H9 (cell line): Measurements from ENCODE around the gene ADAMTSL2. TPM values are rescaled to one million over a fixed set of nuclear protein-coding genes. Genes with fewer than 3 reads are reported as not detected.

ENCODE experiments used
- DNase-seq: peaks from one replicate; pipeline ENCODE4 v3.0.0-alpha.2; 2017
- H2AFZ ChIP-seq: one replicate; pipeline ENCODE4 v1.6.1; 2013; ENCODE audit warnings: mild to moderate bottlenecking, low read length, control low read depth, moderate library complexity
- H2AK5ac ChIP-seq: 2 replicates; pipeline ENCODE4 v1.6.1; 2013; ENCODE audit warnings: low read length, control low read depth, mixed read lengths; ENCODE audit not compliant: insufficient read length
- H2BK120ac ChIP-seq: one replicate; pipeline ENCODE4 v1.6.1; 2013; ENCODE audit warnings: low read depth, mild to moderate bottlenecking, low read length, control low read depth, inconsistent platforms; ENCODE audit not compliant: poor library complexity, severe bottlenecking
- H2BK12ac ChIP-seq: 2 replicates; pipeline ENCODE4 v1.6.1; 2013; ENCODE audit warnings: low read length, control low read depth, mixed read lengths, low read depth; ENCODE audit not compliant: insufficient read length
- H2BK15ac ChIP-seq: 2 replicates; pipeline ENCODE4 v1.6.1; 2013; ENCODE audit warnings: low read depth, low read length, control low read depth
- H2BK20ac ChIP-seq: one replicate; pipeline ENCODE4 v1.6.1; 2013; ENCODE audit warnings: low read depth, mild to moderate bottlenecking, low read length, control low read depth, inconsistent platforms; ENCODE audit not compliant: poor library complexity, severe bottlenecking
- H2BK5ac ChIP-seq: 2 replicates; pipeline ENCODE4 v1.6.1; 2013; ENCODE audit warnings: low read length, control low read depth, mixed read lengths; ENCODE audit not compliant: insufficient read length
- H3K14ac ChIP-seq: 2 replicates; pipeline ENCODE4 v1.6.1; 2013; ENCODE audit warnings: low read length, control low read depth; ENCODE audit not compliant: insufficient read depth
- H3K18ac ChIP-seq: 2 replicates; pipeline ENCODE4 v1.6.1; 2013; ENCODE audit warnings: low read depth, mild to moderate bottlenecking, mixed read lengths, low read length, control low read depth; ENCODE audit not compliant: insufficient read length
- H3K23ac ChIP-seq: 2 replicates; pipeline ENCODE4 v1.6.1; 2013; ENCODE audit warnings: low read length, control low read depth, mixed read lengths, low read depth; ENCODE audit not compliant: insufficient read length
- H3K23me2 ChIP-seq: 2 replicates; pipeline ENCODE4 v1.6.1; 2013; ENCODE audit warnings: low read depth, mild to moderate bottlenecking, mixed read lengths, low read length, control low read depth; ENCODE audit not compliant: insufficient read length, poor library complexity, severe bottlenecking
- H3K27ac ChIP-seq: 2 replicates; pipeline ENCODE4 v1.5.1; 2013; ENCODE audit warnings: low read length, control low read depth, mixed read lengths, low read depth; ENCODE audit not compliant: insufficient read length
- H3K27me3 ChIP-seq: 2 replicates; pipeline ENCODE4 v1.6.1; 2013; ENCODE audit warnings: low read length, control low read depth, inconsistent platforms; ENCODE audit not compliant: insufficient read depth
- H3K4ac ChIP-seq: 2 replicates; pipeline ENCODE4 v1.6.1; 2013; ENCODE audit warnings: low read depth, mild to moderate bottlenecking, control low read depth, inconsistent platforms, low read length, moderate library complexity
- H3K4me1 ChIP-seq: 2 replicates; pipeline ENCODE4 v1.6.1; 2013; ENCODE audit warnings: low read length, control low read depth, inconsistent platforms; ENCODE audit not compliant: insufficient read depth
- H3K4me2 ChIP-seq: 2 replicates; pipeline ENCODE4 v1.6.1; 2013; ENCODE audit warnings: low read length, control low read depth, mixed read lengths; ENCODE audit not compliant: insufficient read length, insufficient read depth
- H3K56ac ChIP-seq: 2 replicates; pipeline ENCODE4 v1.6.1; 2013; ENCODE audit warnings: low read depth, mild to moderate bottlenecking, mixed read lengths, low read length, control low read depth; ENCODE audit not compliant: insufficient read length
- H3K79me1 ChIP-seq: 2 replicates; pipeline ENCODE4 v1.6.1; 2013; ENCODE audit warnings: low read depth, mild to moderate bottlenecking, moderate library complexity, low read length, control low read depth, inconsistent platforms; ENCODE audit not compliant: insufficient read depth, poor library complexity, severe bottlenecking
- H3K79me2 ChIP-seq: 2 replicates; pipeline ENCODE4 v1.6.1; 2013; ENCODE audit warnings: low read length, control low read depth, inconsistent platforms; ENCODE audit not compliant: insufficient read depth
- H3K9ac ChIP-seq: 2 replicates; pipeline ENCODE4 v1.6.1; 2013; ENCODE audit warnings: low read length, control low read depth, mixed read lengths; ENCODE audit not compliant: insufficient read length; ENCODE audit errors: extremely low read depth
- H3K9me3 ChIP-seq: one replicate; pipeline ENCODE4 v1.6.1; 2013; ENCODE audit warnings: low read depth, low read length, inconsistent platforms; ENCODE audit not compliant: control insufficient read depth
- H3T11ph ChIP-seq: one replicate; pipeline ENCODE4 v1.6.1; 2013; ENCODE audit warnings: mild to moderate bottlenecking, low read length, control low read depth, inconsistent platforms
- H4K20me1 ChIP-seq: one replicate; pipeline ENCODE4 v1.6.1; 2013; ENCODE audit not compliant: control insufficient read depth, insufficient read length, insufficient read depth
- H4K5ac ChIP-seq: 2 replicates; pipeline ENCODE4 v1.6.1; 2013; ENCODE audit warnings: low read depth, mild to moderate bottlenecking, mixed read lengths, low read length, control low read depth; ENCODE audit not compliant: insufficient read length
- H4K8ac ChIP-seq: replicated peaks from 2 replicates; pipeline ENCODE4 v1.6.1; 2013; ENCODE audit warnings: low read length, control low read depth, mixed read lengths, low read depth; ENCODE audit not compliant: insufficient read length
- H4K91ac ChIP-seq: 2 replicates; pipeline ENCODE4 v1.6.1; 2013; ENCODE audit warnings: low read depth, mild to moderate bottlenecking, moderate library complexity, mixed read lengths, low read length, control low read depth; ENCODE audit not compliant: insufficient read length
- H3K27ac Mint-ChIP-seq, 3 experiments: 2 replicates in 2 of 3; 3 replicates in 1 of 3; pipeline ENCODE4 v1.8.0; 2020 to 2021; ENCODE audit warnings: mixed read lengths in 3 of 3, mild to moderate bottlenecking in 1 of 3, moderate library complexity in 1 of 3
- H3K27me3 Mint-ChIP-seq: 2 replicates; pipeline ENCODE4 v1.8.0; 2021; ENCODE audit warnings: low read depth, mild to moderate bottlenecking, moderate library complexity, mixed read lengths
- H3K36me3 Mint-ChIP-seq, 3 experiments: 2 replicates in 2 of 3; 3 replicates in 1 of 3; pipeline ENCODE4 v1.8.0; 2020 to 2021; ENCODE audit warnings: low read depth in 3 of 3, mixed read lengths in 3 of 3; ENCODE audit not compliant: insufficient read depth in 1 of 3
- H3K4me1 Mint-ChIP-seq, 2 experiments: 2 replicates each; pipeline ENCODE4 v1.8.0; 2020; ENCODE audit warnings: mixed read lengths in 2 of 2
- H3K4me3 Mint-ChIP-seq, 2 experiments: 2 replicates in 1 of 2; 3 replicates in 1 of 2; pipeline ENCODE4 v1.8.0; 2020 to 2021; ENCODE audit warnings: mild to moderate bottlenecking in 2 of 2, mixed read lengths in 2 of 2, moderate library complexity in 1 of 2
- H3K9me3 Mint-ChIP-seq, 2 experiments: 2 replicates in 1 of 2; 3 replicates in 1 of 2; pipeline ENCODE4 v1.8.0; 2020; ENCODE audit warnings: mild to moderate bottlenecking in 2 of 2, mixed read lengths in 2 of 2, moderate library complexity in 1 of 2
- CTCF ChIP-seq: fragments of 200-600 bp; sonication (generic); conservative IDR thresholded peaks from 3 replicates; pipeline ENCODE4 v1.8.0; 2021; ENCODE audit warnings: antibody characterized with exemption, mild to moderate bottlenecking
- WGBS: extraction: QIAGEN DNeasy Blood & Tissue Kit; methylation state at CpG from one replicate; pipeline ENCODE4 v1.1.7; 2013; ENCODE audit warnings: missing lambda C conversion rate, low lambda C conversion rate, mixed read lengths; ENCODE audit not compliant: insufficient read length; ENCODE audit errors: extremely low coverage; 5-methylcytosine and 5-hydroxymethylcytosine counted together
- total RNA-seq: library from RNA; stranded (reverse); gene quantifications from 2 replicates; pipeline ENCODE4 v1.2.1, GENCODE V29; 2021

ADAMTSL2 gene
- total RNA-seq, 1 experiment from 2014 or later = 0.61 TPM

- Histone ChIP-seq H3K9ac (no peak overlapping the region), H3K4me1 (peaks cover 7% of the 10 kb centered on the region; the same call in 1 of the 2 replicates), H3K4me2 (no peak overlapping the region), H4K8ac (no peak overlapping the region), H3K14ac (peak overlapping the region; percentile 34; the same call in 1 of the 2 replicates), H3K18ac (no peak overlapping the region), H2BK5ac (no peak overlapping the region), H4K20me1 (no peaks in the 10 kb centered on the region), H4K91ac (no peak overlapping the region), H3K79me1 (no peaks in the 10 kb centered on the region), H2BK20ac (no peak overlapping the region), H3K79me2 (no peaks in the 10 kb centered on the region), H3K27me3 (no peaks in the 10 kb centered on the region; the same call in 1 of the 2 replicates), H3K4ac (no peak overlapping the region), H2BK120ac (no peak overlapping the region), H2BK12ac (no peak overlapping the region), H3K27ac (no peak overlapping the region), H3K56ac (no peak overlapping the region), H3K23me2 (no peaks in the 10 kb centered on the region), H4K5ac (no peak overlapping the region), H3T11ph (no peak overlapping the region), H3K9me3 (no peaks in the 10 kb centered on the region), H3K23ac (no peak overlapping the region), H2AK5ac (no peak overlapping the region), H2AFZ (no peak overlapping the region), H2BK15ac (no peak overlapping the region)
- Mint-ChIP-seq H3K4me1 (peaks cover 12 to 28% of the 10 kb centered on the region in 2 experiments), H3K36me3 (no peaks in the 10 kb centered on the region), H3K4me3 (no peak overlapping the region), H3K9me3 (no peaks in the 10 kb centered on the region), H3K27me3 (peaks cover 9% of the 10 kb centered on the region), H3K27ac (no peak overlapping the region)
- DNase-seq = no peak
- no CpG with 5 or more reads among the region's 22 CpGs for WGBS
- no peak for TF ChIP-seq CTCF
Observed at GRCh38 chr9:133539991-133540697, 5.6 kb downstream of the ADAMTSL2 start.
